ENCODE data around the gene PARP15. TPM values are rescaled to one million over a fixed set of nuclear protein-coding genes. Genes with fewer than 3 reads are reported as not detected.
"Not testable (repeated sequence)": the region's sequence is repeated elsewhere in the genome, so short reads cannot be mapped to it uniquely, and the experiment has no call there.

Gene PARP15
- total RNA-seq, 1 donor from 2014 or later = 14.4 TPM

DNA sequence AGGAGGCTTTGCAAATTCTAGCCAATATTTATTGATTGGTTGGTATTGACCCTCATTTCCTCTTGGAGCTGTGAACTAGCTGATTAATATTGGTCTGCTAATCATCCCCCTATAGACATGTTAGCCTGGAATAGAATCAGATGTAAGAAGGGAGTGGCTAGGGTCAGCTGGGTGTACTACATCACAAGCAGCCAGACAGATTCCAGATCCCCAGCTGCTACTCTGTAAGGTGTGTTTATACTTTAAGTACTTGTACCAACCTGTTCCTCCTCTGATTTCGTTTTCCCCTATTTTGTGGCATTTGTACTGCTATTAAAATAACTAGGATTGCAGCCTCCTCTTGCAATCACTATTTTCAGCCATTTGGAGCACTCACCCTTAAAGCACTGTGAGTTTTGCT is 49.9 kb downstream of the PARP15 start:
- no peak for DNase-seq (ENCODE audit: low spot score)
- Mint-ChIP-seq H3K4me1 (ENCODE audit: low read depth) (no peaks in the 10 kb centered on the region), H3K27ac (no peak overlapping the region), H3K27me3 (ENCODE audit: low read depth) (no peaks in the 10 kb centered on the region), H3K9me3 (no peaks in the 10 kb centered on the region), H3K4me3 (ENCODE audit: low read depth) (no peak overlapping the region), H3K36me3 (ENCODE audit: low read depth) (peaks cover 32% of the 10 kb centered on the region)
- intact Hi-C loops (cut with micrococcal nuclease) = no loop called here

DNA sequence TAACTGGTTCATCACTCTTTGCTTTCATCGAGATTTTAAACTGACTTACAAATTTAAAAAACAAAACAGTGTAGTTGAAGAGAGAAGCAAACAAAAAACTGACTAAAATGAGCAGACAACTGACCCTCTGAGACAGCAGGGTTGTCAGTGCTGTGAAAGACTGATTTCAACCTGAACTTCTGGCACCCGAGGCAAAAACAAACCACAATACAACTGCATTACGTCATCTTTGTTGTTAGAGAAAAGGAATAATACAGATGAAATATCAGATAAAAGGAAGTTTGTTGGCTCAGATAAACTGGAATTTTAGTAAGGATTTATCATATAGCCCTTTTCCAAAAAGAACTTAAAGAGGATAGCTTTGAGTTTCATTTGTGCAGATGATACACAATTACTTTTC is 51.1 kb downstream of the PARP15 start:
- DNase-seq (ENCODE audit: low spot score) = no peak
- H3K36me3 Mint-ChIP-seq (ENCODE audit: low read depth) = peaks cover 19% of the 10 kb centered on the region
- no peak overlapping the region for H3K27ac Mint-ChIP-seq
- H3K4me3 Mint-ChIP-seq (ENCODE audit: low read depth) = no peak overlapping the region
- H3K27me3 Mint-ChIP-seq (ENCODE audit: low read depth) = no peaks in the 10 kb centered on the region
- no peaks in the 10 kb centered on the region for H3K9me3 Mint-ChIP-seq
- intact Hi-C loops (cut with micrococcal nuclease) = no loop called here
- no peaks in the 10 kb centered on the region for H3K4me1 Mint-ChIP-seq (ENCODE audit: low read depth)

DNA sequence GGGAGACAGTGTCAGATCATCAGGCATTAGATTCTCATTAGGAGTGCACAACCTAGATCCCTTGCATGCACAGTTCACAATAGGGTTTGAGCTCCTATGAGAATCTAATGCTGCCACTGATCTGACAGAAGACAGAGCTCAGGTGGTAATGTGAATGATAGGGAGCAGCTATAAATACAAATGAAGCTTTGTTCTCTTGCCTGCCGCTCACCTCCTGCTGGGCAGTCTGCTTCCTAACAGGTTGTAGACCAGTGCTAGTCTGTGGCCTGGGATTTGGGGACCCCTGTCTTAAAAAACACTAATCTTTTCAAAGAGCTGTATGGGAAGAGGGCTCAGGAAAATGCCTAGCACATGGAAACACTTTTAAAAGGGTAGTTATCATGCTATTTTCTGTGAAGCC is 52.3 kb downstream of the PARP15 start:
- Mint-ChIP-seq H3K4me3 (ENCODE audit: low read depth) (no peak overlapping the region), H3K4me1 (ENCODE audit: low read depth) (no peaks in the 10 kb centered on the region), H3K9me3 (no peaks in the 10 kb centered on the region), H3K27me3 (ENCODE audit: low read depth) (no peaks in the 10 kb centered on the region), H3K36me3 (ENCODE audit: low read depth) (peaks cover 22% of the 10 kb centered on the region), H3K27ac (no peak overlapping the region)
- intact Hi-C loops (cut with micrococcal nuclease) = no loop called here
- no peak for DNase-seq (ENCODE audit: low spot score)

- Mint-ChIP-seq H3K27ac (no peak overlapping the region), H3K4me3 (ENCODE audit: low read depth) (no peak overlapping the region), H3K4me1 (ENCODE audit: low read depth) (peaks cover under 1% of the 10 kb centered on the region), H3K27me3 (ENCODE audit: low read depth) (no peaks in the 10 kb centered on the region), H3K9me3 (no peaks in the 10 kb centered on the region), H3K36me3 (ENCODE audit: low read depth) (peaks cover 29% of the 10 kb centered on the region)
- intact Hi-C loops (cut with micrococcal nuclease) = no loop called here
- no peak for DNase-seq (ENCODE audit: low spot score)
These were observed 58.3 kb downstream of the PARP15 start for GRCh38 chr3:122635789-122636188.

DNA sequence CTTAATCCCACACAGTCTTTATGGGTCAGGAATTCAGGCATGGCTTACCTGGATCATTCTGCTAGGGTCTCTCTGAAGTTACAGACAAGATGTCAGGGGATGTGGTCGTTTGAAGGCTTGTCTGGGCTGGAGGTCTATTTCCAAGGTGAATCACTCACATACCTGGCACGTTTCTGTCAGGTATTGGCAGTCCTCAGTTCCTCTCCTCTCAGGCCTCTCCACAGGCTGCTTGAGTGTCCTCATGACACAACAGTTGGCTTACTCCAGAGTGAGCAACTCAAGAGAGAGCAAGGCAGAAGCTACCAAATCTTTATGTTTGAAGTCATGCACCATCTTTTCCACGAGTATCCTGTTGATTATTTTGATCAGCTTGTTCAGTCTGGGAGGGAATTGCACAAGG is 59.2 kb downstream of the PARP15 start:
- Mint-ChIP-seq H3K4me1 (ENCODE audit: low read depth) (peaks cover 6% of the 10 kb centered on the region), H3K36me3 (ENCODE audit: low read depth) (peaks cover 34% of the 10 kb centered on the region), H3K27ac (no peak overlapping the region), H3K4me3 (ENCODE audit: low read depth) (no peak overlapping the region), H3K9me3 (no peaks in the 10 kb centered on the region), H3K27me3 (ENCODE audit: low read depth) (no peaks in the 10 kb centered on the region)
- intact Hi-C loops (cut with micrococcal nuclease) = no loop called here
- DNase-seq (ENCODE audit: low spot score) = no peak

- Mint-ChIP-seq H3K4me1 (ENCODE audit: low read depth) (peaks cover 16% of the 10 kb centered on the region), H3K4me3 (ENCODE audit: low read depth) (no peak overlapping the region), H3K9me3 (no peaks in the 10 kb centered on the region), H3K36me3 (ENCODE audit: low read depth) (peaks cover 26% of the 10 kb centered on the region), H3K27ac (no peak overlapping the region), H3K27me3 (ENCODE audit: low read depth) (no peaks in the 10 kb centered on the region)
- no peak for DNase-seq (ENCODE audit: low spot score)
- intact Hi-C loops (cut with micrococcal nuclease) = no loop called here
These were observed 63.1 kb downstream of the PARP15 start for GRCh38 chr3:122640437-122640999.

- H3K27me3 Mint-ChIP-seq (ENCODE audit: low read depth) = peaks cover 9% of the 10 kb centered on the region
- H3K27ac Mint-ChIP-seq = peak overlapping the region; percentile 33
- DNase-seq (ENCODE audit: low spot score) = no peak
- H3K9me3 Mint-ChIP-seq = no peaks in the 10 kb centered on the region
- intact Hi-C loops (cut with micrococcal nuclease) = no loop called here
- peaks cover 9% of the 10 kb centered on the region for H3K36me3 Mint-ChIP-seq (ENCODE audit: low read depth)
- H3K4me3 Mint-ChIP-seq (ENCODE audit: low read depth) = no peak overlapping the region
- peaks cover 26% of the 10 kb centered on the region for H3K4me1 Mint-ChIP-seq (ENCODE audit: low read depth)
These were observed 65.5 kb downstream of the PARP15 start for GRCh38 chr3:122642935-122643334.

- Mint-ChIP-seq H3K4me3 (ENCODE audit: low read depth) (no peak overlapping the region), H3K27ac (no peak overlapping the region), H3K27me3 (ENCODE audit: low read depth) (peaks cover 23% of the 10 kb centered on the region), H3K4me1 (ENCODE audit: low read depth) (peaks cover 20% of the 10 kb centered on the region), H3K36me3 (ENCODE audit: low read depth) (no peaks in the 10 kb centered on the region), H3K9me3 (no peaks in the 10 kb centered on the region)
- no peak for DNase-seq (ENCODE audit: low spot score)
- intact Hi-C loops (cut with micrococcal nuclease) = loop anchor here (5.0 kb wide), 1 partner anchor 34 kb away; no protein-coding TSS in a partner anchor
These were observed 68.9 kb downstream of the PARP15 start for GRCh38 chr3:122646146-122646988.

DNA sequence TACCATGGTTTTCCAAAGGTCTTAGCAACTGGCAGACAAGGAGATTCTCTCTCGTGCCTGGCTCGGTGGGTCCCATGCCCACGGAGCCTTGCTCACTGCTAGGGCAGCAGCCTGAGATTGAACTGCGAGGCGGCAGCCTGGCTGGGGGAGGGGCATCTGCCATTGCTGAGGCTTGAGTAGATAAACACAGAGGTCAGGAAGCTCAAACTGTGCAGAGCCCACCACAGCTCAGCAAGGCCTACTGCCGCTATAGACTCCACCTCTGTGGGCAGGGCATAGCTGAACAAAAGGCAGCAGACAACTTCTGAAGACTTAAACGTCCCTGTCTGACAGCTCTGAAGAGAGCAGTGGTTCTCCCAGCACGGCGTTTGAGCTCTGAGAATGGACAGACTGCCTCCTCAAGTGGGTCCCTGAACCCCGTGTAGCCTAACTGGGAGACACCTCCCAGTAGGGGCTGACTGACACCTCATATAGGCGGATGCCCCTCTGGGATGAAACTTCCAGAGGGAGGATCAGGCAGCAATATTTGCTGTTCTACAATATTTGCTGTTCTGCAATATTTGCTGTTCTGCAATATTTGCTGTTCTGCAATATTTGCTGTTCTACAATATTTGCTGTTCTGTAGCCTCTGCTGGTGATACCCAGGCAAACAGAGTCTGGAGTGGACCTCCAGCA is 73.9 kb downstream of the PARP15 start:
- H3K36me3 Mint-ChIP-seq (ENCODE audit: low read depth); intact Hi-C loops (cut with micrococcal nuclease); H3K9me3 Mint-ChIP-seq: not testable (repeated sequence)

GRCh38 chr3:122651962-122652361 is 74.5 kb downstream of the PARP15 start:
- H3K9me3 Mint-ChIP-seq; H3K4me3 Mint-ChIP-seq (ENCODE audit: low read depth); H3K4me1 Mint-ChIP-seq (ENCODE audit: low read depth); H3K36me3 Mint-ChIP-seq (ENCODE audit: low read depth); DNase-seq (ENCODE audit: low spot score); intact Hi-C loops (cut with micrococcal nuclease); H3K27ac Mint-ChIP-seq: not testable (repeated sequence)
- peaks cover 37% of the 10 kb centered on the region for H3K27me3 Mint-ChIP-seq (ENCODE audit: low read depth)

More for the DNA sequence above, 73.9 kb downstream of the PARP15 start:
- H3K27ac Mint-ChIP-seq; DNase-seq (ENCODE audit: low spot score); H3K4me1 Mint-ChIP-seq (ENCODE audit: low read depth); H3K4me3 Mint-ChIP-seq (ENCODE audit: low read depth): not testable (repeated sequence)
- peaks cover 35% of the 10 kb centered on the region for H3K27me3 Mint-ChIP-seq (ENCODE audit: low read depth)

- H3K27ac Mint-ChIP-seq; DNase-seq (ENCODE audit: low spot score); intact Hi-C loops (cut with micrococcal nuclease); H3K36me3 Mint-ChIP-seq (ENCODE audit: low read depth); H3K4me3 Mint-ChIP-seq (ENCODE audit: low read depth); H3K9me3 Mint-ChIP-seq; H3K4me1 Mint-ChIP-seq (ENCODE audit: low read depth): not testable (repeated sequence)
- peaks cover 35% of the 10 kb centered on the region for H3K27me3 Mint-ChIP-seq (ENCODE audit: low read depth)
These were observed 80.9 kb downstream of the PARP15 start for GRCh38 chr3:122658336-122658735.

DNA sequence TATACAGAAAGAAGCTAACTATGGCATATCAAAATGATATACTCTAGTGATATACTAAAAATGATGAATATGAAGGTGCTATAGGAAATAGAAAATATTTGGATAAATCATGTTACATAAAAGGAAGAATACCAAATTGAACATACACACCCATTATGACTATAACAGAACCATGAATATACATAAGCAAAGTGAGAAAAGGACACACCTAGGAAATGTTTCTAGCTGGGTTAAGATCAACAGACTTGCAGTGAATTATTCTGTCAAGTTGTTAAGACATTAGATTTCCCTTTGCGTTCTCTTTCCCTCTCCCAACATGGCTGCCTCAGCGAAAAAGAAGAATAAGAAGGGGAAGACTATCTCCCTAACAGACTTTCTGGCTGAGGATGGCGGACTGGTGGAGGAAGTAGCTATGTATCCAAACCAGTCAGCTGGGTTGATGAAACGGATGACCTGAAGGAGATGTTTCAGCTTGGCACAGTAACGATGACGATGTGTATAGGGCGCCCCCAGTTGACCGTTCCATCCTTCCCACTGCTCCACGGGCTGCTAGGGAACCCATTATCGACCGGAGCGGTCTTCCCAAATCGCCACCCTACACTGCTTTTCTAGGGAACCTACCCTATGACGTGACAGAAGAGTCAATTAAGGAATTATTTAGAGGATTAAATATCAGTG is 83.0 kb downstream of the PARP15 start:
- no peak overlapping the region for H3K27ac Mint-ChIP-seq
- H3K27me3 Mint-ChIP-seq (ENCODE audit: low read depth) = peaks cover 31% of the 10 kb centered on the region
- no peaks in the 10 kb centered on the region for H3K36me3 Mint-ChIP-seq (ENCODE audit: low read depth)
- intact Hi-C loops (cut with micrococcal nuclease) = no loop called here
- H3K9me3 Mint-ChIP-seq = peaks cover 6% of the 10 kb centered on the region
- DNase-seq (ENCODE audit: low spot score) = no peak
- peaks cover 6% of the 10 kb centered on the region for H3K4me1 Mint-ChIP-seq (ENCODE audit: low read depth)
- H3K4me3 Mint-ChIP-seq (ENCODE audit: low read depth) = no peak overlapping the region

Measured in activated T-helper 2 cell treated with anti-CD3 and anti-CD28 coated beads, Interferon-gamma antibody, Interleukin-2, Interleukin-4, amounts not matched to agents 10 μg/mL and 5 μg/mL and 100 μg/mL, durations not matched to agents 14 hours and 24 hours and 36 hours (primary cell).